DND-41 (cell line): ENCODE results near the gene ARHGAP26.

Experiments used
- ATAC-seq: fragments of 200-7000 bp; cut with Tn5 transposase; 3 replicates; pipeline ENCODE4 v1.9.1; 2021; ENCODE audit warnings: low read depth; ENCODE audit not compliant: insufficient read depth
- DNase-seq: peaks from one replicate; pipeline ENCODE4 v3.0.0-alpha.2; 2020
- H2AFZ ChIP-seq: 2 replicates; pipeline ENCODE4 v1.6.0; 2012; ENCODE audit warnings: low read depth, low read length
- H3K27ac ChIP-seq: 2 replicates; pipeline ENCODE4 v1.5.1; 2012; ENCODE audit warnings: low read length, inconsistent platforms
- H3K27me3 ChIP-seq: fragments of 200-600 bp; sonication (generic); 2 replicates; pipeline ENCODE4 v1.6.0; 2012; ENCODE audit warnings: low read length, mild to moderate bottlenecking, inconsistent platforms; ENCODE audit not compliant: insufficient read depth, poor library complexity
- H3K36me3 ChIP-seq: 2 replicates; pipeline ENCODE4 v1.5.1; 2012; ENCODE audit warnings: low read length, inconsistent platforms; ENCODE audit not compliant: insufficient read depth
- H3K4me1 ChIP-seq: 2 replicates; pipeline ENCODE4 v1.5.1; 2012; ENCODE audit warnings: mild to moderate bottlenecking, low read length; ENCODE audit not compliant: insufficient read depth
- H3K4me2 ChIP-seq: 2 replicates; pipeline ENCODE4 v1.6.0; 2012; ENCODE audit warnings: mild to moderate bottlenecking, moderate library complexity, low read length, inconsistent platforms; ENCODE audit not compliant: insufficient read depth
- H3K4me3 ChIP-seq, 2 experiments: fragments of 200-600 bp in 1 of 2; shearing (Covaris generic) in 1 of 2; 2 replicates each; pipeline ENCODE4 v1.5.1; 2012 to 2016; ENCODE audit warnings: inconsistent platforms in 2 of 2, low read length in 2 of 2, mild to moderate bottlenecking in 2 of 2, low read depth in 1 of 2, moderate library complexity in 1 of 2
- H3K79me2 ChIP-seq: 2 replicates; pipeline ENCODE4 v1.6.0; 2012; ENCODE audit warnings: low read length, inconsistent platforms; ENCODE audit not compliant: insufficient read depth
- H3K9ac ChIP-seq: 2 replicates; pipeline ENCODE4 v1.6.0; 2012; ENCODE audit warnings: low read depth, mild to moderate bottlenecking, inconsistent platforms, low read length, moderate library complexity
- H3K9me3 ChIP-seq: 2 replicates; pipeline ENCODE4 v1.5.1; 2012; ENCODE audit warnings: low read length, moderate library complexity, mild to moderate bottlenecking, inconsistent platforms; ENCODE audit not compliant: insufficient read depth, severe bottlenecking
- H4K20me1 ChIP-seq: 2 replicates; pipeline ENCODE4 v1.6.0; 2012; ENCODE audit warnings: low read length; ENCODE audit not compliant: insufficient read depth
- CTCF ChIP-seq: IDR thresholded peaks from 2 replicates; pipeline ENCODE4 v1.5.1; 2012; ENCODE audit warnings: borderline replicate concordance, low read length, moderate library complexity, mild to moderate bottlenecking; ENCODE audit not compliant: poor library complexity, severe bottlenecking; ENCODE audit errors: extremely low read depth
- EZH2 ChIP-seq: IDR thresholded peaks from 3 replicates; pipeline ENCODE4 v1.6.1; 2012; ENCODE audit warnings: borderline replicate concordance, low read depth, mild to moderate bottlenecking, moderate library complexity, low read length, inconsistent platforms; ENCODE audit not compliant: severe bottlenecking

ARHGAP26 gene

GRCh38 chr5:143140492-143141203, 370.5 kb downstream of the ARHGAP26 start:
- Histone ChIP-seq H3K4me1 (no peaks in the 10 kb centered on the region), H4K20me1 (no peaks in the 10 kb centered on the region), H3K4me2 (no peak overlapping the region), H3K9ac (no peak overlapping the region), H3K36me3 (no peaks in the 10 kb centered on the region), H2AFZ (no peak overlapping the region), H3K79me2 (no peaks in the 10 kb centered on the region), H3K9me3 (no peaks in the 10 kb centered on the region), H3K27me3 (no peaks in the 10 kb centered on the region), H3K27ac (no peak overlapping the region), H3K4me3 (no peak overlapping the region)
- no peak for TF ChIP-seq CTCF
- no peak for TF ChIP-seq EZH2
- DNase-seq (no peak), ATAC-seq (no peak)

GRCh38 chr5:143141652-143142051, 371.5 kb downstream of the ARHGAP26 start:
- TF ChIP-seq EZH2 (no peak), CTCF (no peak)
- no peak for DNase-seq
- Histone ChIP-seq H3K27me3 (no peaks in the 10 kb centered on the region), H3K9me3 (no peaks in the 10 kb centered on the region), H3K4me1 (no peaks in the 10 kb centered on the region), H3K27ac (no peak overlapping the region), H2AFZ (no peak overlapping the region), H3K36me3 (no peaks in the 10 kb centered on the region), H4K20me1 (no peaks in the 10 kb centered on the region), H3K4me3 (no peak overlapping the region), H3K4me2 (no peak overlapping the region), H3K9ac (no peak overlapping the region), H3K79me2 (no peaks in the 10 kb centered on the region)
- ATAC-seq, result no peak

GRCh38 chr5:143142596-143143435, 372.6 kb downstream of the ARHGAP26 start:
- no peaks in the 10 kb centered on the region for H3K79me2 ChIP-seq
- no peaks in the 10 kb centered on the region for H3K9me3 ChIP-seq
- H3K36me3 ChIP-seq, result peaks cover 7% of the 10 kb centered on the region; the same call in 1 of the 2 replicates
- TF ChIP-seq EZH2 (no peak), CTCF (no peak)
- H3K27ac ChIP-seq, result no peak overlapping the region
- no peak overlapping the region for H2AFZ ChIP-seq
- no peaks in the 10 kb centered on the region for H3K27me3 ChIP-seq
- H3K9ac ChIP-seq, result no peak overlapping the region
- DNase-seq (no peak), ATAC-seq (no peak)
- no peak overlapping the region for H3K4me3 ChIP-seq
- no peaks in the 10 kb centered on the region for H4K20me1 ChIP-seq
- H3K4me1 ChIP-seq, result no peaks in the 10 kb centered on the region
- H3K4me2 ChIP-seq, result no peak overlapping the region
